WTC11 (cell line): ENCODE results near the gene BTBD1.

ENCODE experiments used
- ATF3 ChIP-seq: sonication (generic); formaldehyde crosslinking; conservative IDR thresholded peaks from 2 replicates; pipeline ENCODE4 v1.8.1; 2022; ENCODE audit warnings: mild to moderate bottlenecking, missing genetic modification reagents
- ELF4 ChIP-seq: sonication (generic); formaldehyde crosslinking; IDR thresholded peaks from 2 replicates; pipeline ENCODE4 v1.8.1; 2022; ENCODE audit warnings: low read depth, mild to moderate bottlenecking, moderate library complexity, missing genetic modification reagents
- ESRRA ChIP-seq: sonication (generic); formaldehyde crosslinking; IDR thresholded peaks from 2 replicates; pipeline ENCODE4 v1.8.1; 2022; ENCODE audit warnings: mild to moderate bottlenecking, missing genetic modification reagents, borderline replicate concordance
- ETV6 ChIP-seq: sonication (generic); formaldehyde crosslinking; IDR thresholded peaks from 2 replicates; pipeline ENCODE4 v1.8.1; 2022; ENCODE audit warnings: mild to moderate bottlenecking, missing genetic modification reagents
- JAZF1 ChIP-seq: fragments of 250-450 bp; sonication (Bioruptor Pico); IDR thresholded peaks from 2 replicates; pipeline ENCODE4 v1.9.0; 2021; ENCODE audit warnings: moderate library complexity, mild to moderate bottlenecking, inconsistent platforms
- JUN ChIP-seq: sonication (generic); formaldehyde crosslinking; IDR thresholded peaks from 2 replicates; pipeline ENCODE4 v1.8.0; 2023; ENCODE audit warnings: mild to moderate bottlenecking, missing genetic modification reagents
- NR3C1 ChIP-seq: sonication (generic); formaldehyde crosslinking; conservative IDR thresholded peaks from 2 replicates; pipeline ENCODE4 v1.8.1; 2023; ENCODE audit warnings: low read depth, mild to moderate bottlenecking, missing genetic modification reagents
- USF1 ChIP-seq: sonication (generic); formaldehyde crosslinking; IDR thresholded peaks from 2 replicates; pipeline ENCODE4 v1.8.0; 2022; ENCODE audit warnings: mild to moderate bottlenecking, missing genetic modification reagents
- TF ChIP-seq, protein P1 (sequence below): fragments of 200-600 bp; IDR thresholded peaks from 2 replicates; pipeline ENCODE4 v1.8.0; 2022; ENCODE audit warnings: antibody characterized with exemption
- TF ChIP-seq, protein P2 (sequence below): sonication (generic); formaldehyde crosslinking; IDR thresholded peaks from 2 replicates; pipeline ENCODE4 v1.8.0; 2023; ENCODE audit warnings: missing genetic modification reagents, mild to moderate bottlenecking, borderline replicate concordance
- TF ChIP-seq, protein P3 (sequence below): fragments of 250-450 bp; sonication (Bioruptor Pico); IDR thresholded peaks from 2 replicates; pipeline ENCODE4 v1.8.0; 2021; ENCODE audit warnings: mild to moderate bottlenecking
- TF ChIP-seq, protein P4 (sequence below): sonication (generic); formaldehyde crosslinking; IDR thresholded peaks from 2 replicates; pipeline ENCODE4 v1.8.1; 2023; ENCODE audit warnings: mild to moderate bottlenecking, missing genetic modification reagents
- TF ChIP-seq, protein P5 (sequence below): sonication (generic); formaldehyde crosslinking; IDR thresholded peaks from 2 replicates; pipeline ENCODE4 v1.8.0; 2022; ENCODE audit warnings: missing genetic modification reagents

- TF ChIP-seq, protein P1, sequence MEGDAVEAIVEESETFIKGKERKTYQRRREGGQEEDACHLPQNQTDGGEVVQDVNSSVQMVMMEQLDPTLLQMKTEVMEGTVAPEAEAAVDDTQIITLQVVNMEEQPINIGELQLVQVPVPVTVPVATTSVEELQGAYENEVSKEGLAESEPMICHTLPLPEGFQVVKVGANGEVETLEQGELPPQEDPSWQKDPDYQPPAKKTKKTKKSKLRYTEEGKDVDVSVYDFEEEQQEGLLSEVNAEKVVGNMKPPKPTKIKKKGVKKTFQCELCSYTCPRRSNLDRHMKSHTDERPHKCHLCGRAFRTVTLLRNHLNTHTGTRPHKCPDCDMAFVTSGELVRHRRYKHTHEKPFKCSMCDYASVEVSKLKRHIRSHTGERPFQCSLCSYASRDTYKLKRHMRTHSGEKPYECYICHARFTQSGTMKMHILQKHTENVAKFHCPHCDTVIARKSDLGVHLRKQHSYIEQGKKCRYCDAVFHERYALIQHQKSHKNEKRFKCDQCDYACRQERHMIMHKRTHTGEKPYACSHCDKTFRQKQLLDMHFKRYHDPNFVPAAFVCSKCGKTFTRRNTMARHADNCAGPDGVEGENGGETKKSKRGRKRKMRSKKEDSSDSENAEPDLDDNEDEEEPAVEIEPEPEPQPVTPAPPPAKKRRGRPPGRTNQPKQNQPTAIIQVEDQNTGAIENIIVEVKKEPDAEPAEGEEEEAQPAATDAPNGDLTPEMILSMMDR, result no peak
- TF ChIP-seq, protein P2, sequence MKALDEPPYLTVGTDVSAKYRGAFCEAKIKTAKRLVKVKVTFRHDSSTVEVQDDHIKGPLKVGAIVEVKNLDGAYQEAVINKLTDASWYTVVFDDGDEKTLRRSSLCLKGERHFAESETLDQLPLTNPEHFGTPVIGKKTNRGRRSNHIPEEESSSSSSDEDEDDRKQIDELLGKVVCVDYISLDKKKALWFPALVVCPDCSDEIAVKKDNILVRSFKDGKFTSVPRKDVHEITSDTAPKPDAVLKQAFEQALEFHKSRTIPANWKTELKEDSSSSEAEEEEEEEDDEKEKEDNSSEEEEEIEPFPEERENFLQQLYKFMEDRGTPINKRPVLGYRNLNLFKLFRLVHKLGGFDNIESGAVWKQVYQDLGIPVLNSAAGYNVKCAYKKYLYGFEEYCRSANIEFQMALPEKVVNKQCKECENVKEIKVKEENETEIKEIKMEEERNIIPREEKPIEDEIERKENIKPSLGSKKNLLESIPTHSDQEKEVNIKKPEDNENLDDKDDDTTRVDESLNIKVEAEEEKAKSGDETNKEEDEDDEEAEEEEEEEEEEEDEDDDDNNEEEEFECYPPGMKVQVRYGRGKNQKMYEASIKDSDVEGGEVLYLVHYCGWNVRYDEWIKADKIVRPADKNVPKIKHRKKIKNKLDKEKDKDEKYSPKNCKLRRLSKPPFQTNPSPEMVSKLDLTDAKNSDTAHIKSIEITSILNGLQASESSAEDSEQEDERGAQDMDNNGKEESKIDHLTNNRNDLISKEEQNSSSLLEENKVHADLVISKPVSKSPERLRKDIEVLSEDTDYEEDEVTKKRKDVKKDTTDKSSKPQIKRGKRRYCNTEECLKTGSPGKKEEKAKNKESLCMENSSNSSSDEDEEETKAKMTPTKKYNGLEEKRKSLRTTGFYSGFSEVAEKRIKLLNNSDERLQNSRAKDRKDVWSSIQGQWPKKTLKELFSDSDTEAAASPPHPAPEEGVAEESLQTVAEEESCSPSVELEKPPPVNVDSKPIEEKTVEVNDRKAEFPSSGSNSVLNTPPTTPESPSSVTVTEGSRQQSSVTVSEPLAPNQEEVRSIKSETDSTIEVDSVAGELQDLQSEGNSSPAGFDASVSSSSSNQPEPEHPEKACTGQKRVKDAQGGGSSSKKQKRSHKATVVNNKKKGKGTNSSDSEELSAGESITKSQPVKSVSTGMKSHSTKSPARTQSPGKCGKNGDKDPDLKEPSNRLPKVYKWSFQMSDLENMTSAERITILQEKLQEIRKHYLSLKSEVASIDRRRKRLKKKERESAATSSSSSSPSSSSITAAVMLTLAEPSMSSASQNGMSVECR, result no peak
- TF ChIP-seq ELF4, result no peak
- TF ChIP-seq NR3C1 (CRISPR knock-in tag), result no peak
- TF ChIP-seq, protein P3, sequence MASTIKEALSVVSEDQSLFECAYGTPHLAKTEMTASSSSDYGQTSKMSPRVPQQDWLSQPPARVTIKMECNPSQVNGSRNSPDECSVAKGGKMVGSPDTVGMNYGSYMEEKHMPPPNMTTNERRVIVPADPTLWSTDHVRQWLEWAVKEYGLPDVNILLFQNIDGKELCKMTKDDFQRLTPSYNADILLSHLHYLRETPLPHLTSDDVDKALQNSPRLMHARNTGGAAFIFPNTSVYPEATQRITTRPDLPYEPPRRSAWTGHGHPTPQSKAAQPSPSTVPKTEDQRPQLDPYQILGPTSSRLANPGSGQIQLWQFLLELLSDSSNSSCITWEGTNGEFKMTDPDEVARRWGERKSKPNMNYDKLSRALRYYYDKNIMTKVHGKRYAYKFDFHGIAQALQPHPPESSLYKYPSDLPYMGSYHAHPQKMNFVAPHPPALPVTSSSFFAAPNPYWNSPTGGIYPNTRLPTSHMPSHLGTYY, result no peak
- TF ChIP-seq, protein P4, sequence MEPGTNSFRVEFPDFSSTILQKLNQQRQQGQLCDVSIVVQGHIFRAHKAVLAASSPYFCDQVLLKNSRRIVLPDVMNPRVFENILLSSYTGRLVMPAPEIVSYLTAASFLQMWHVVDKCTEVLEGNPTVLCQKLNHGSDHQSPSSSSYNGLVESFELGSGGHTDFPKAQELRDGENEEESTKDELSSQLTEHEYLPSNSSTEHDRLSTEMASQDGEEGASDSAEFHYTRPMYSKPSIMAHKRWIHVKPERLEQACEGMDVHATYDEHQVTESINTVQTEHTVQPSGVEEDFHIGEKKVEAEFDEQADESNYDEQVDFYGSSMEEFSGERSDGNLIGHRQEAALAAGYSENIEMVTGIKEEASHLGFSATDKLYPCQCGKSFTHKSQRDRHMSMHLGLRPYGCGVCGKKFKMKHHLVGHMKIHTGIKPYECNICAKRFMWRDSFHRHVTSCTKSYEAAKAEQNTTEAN (CRISPR knock-in tag), result no peak
- no peak for TF ChIP-seq ETV6 (CRISPR knock-in tag)
- TF ChIP-seq USF1 (CRISPR knock-in tag), result no peak
- TF ChIP-seq JAZF1 (CRISPR knock-in tag), result no peak
- TF ChIP-seq, protein P5, sequence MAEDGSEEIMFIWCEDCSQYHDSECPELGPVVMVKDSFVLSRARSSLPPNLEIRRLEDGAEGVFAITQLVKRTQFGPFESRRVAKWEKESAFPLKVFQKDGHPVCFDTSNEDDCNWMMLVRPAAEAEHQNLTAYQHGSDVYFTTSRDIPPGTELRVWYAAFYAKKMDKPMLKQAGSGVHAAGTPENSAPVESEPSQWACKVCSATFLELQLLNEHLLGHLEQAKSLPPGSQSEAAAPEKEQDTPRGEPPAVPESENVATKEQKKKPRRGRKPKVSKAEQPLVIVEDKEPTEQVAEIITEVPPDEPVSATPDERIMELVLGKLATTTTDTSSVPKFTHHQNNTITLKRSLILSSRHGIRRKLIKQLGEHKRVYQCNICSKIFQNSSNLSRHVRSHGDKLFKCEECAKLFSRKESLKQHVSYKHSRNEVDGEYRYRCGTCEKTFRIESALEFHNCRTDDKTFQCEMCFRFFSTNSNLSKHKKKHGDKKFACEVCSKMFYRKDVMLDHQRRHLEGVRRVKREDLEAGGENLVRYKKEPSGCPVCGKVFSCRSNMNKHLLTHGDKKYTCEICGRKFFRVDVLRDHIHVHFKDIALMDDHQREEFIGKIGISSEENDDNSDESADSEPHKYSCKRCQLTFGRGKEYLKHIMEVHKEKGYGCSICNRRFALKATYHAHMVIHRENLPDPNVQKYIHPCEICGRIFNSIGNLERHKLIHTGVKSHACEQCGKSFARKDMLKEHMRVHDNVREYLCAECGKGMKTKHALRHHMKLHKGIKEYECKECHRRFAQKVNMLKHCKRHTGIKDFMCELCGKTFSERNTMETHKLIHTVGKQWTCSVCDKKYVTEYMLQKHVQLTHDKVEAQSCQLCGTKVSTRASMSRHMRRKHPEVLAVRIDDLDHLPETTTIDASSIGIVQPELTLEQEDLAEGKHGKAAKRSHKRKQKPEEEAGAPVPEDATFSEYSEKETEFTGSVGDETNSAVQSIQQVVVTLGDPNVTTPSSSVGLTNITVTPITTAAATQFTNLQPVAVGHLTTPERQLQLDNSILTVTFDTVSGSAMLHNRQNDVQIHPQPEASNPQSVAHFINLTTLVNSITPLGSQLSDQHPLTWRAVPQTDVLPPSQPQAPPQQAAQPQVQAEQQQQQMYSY (CRISPR knock-in tag), result no peak
- TF ChIP-seq JUN (CRISPR knock-in tag), result no peak
- TF ChIP-seq ATF3 (CRISPR knock-in tag), result no peak
- TF ChIP-seq ESRRA (CRISPR knock-in tag), result no peak
These were observed 41.5 kb upstream of the BTBD1 start for GRCh38 chr15:83108266-83109219.
